Muscle of back (tissue), 13 donors: Measurements from ENCODE around the gene PPY. TPM values are rescaled to one million over a fixed set of nuclear protein-coding genes. Genes with fewer than 3 reads are reported as not detected.
"Not testable (repeated sequence)": the region's sequence is repeated elsewhere in the genome, so short reads cannot be mapped to it uniquely, and the experiment has no call there.

Experiments
- DNase-seq, 3 donors: peaks; one replicate each; pipeline versions ENCODE4 v3.0.0 to v3.0.0-alpha.2; 2013
- long read RNA-seq, 9 donors: transcript quantifications; one replicate each; lab custom pipeline, GENCODE V29; 2026
- polyA plus RNA-seq, 10 donors: library from polyadenylated mRNA; unstranded; fragments of 120-200 nt; gene quantifications; one replicate each; pipeline ENCODE4 v1.2.1, GENCODE V29; 2013; ENCODE audit not compliant: insufficient read length in 10 of 10

The PPY gene, protein sequence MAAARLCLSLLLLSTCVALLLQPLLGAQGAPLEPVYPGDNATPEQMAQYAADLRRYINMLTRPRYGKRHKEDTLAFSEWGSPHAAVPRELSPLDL
- polyA plus RNA-seq = not detected
- long read RNA-seq, donor 1 = 0 reads
- long read RNA-seq, donor 2 = 0 reads
- long read RNA-seq, donor 3 = 0 reads
- long read RNA-seq, donor 4 = 0 reads
- long read RNA-seq, donor 5 = 0 reads
- long read RNA-seq, donor 6 = 0 reads
- long read RNA-seq, donor 7, partial matches to known transcripts = 0 of 1 reads
- long read RNA-seq, donor 7, other reads (novel, unspliced or antisense) = 0 of 1 reads
- long read RNA-seq, donor 8 = 0 reads
- long read RNA-seq, donor 9 = 0 reads

- no peak for DNase-seq
Measured at GRCh38 chr17:43942051-43942685, at the start of gene PPY. TSS of gene PPY (minus strand) at chr17:43942476. CDS start at chr17:43941654, 822 bp downstream.

DNA sequence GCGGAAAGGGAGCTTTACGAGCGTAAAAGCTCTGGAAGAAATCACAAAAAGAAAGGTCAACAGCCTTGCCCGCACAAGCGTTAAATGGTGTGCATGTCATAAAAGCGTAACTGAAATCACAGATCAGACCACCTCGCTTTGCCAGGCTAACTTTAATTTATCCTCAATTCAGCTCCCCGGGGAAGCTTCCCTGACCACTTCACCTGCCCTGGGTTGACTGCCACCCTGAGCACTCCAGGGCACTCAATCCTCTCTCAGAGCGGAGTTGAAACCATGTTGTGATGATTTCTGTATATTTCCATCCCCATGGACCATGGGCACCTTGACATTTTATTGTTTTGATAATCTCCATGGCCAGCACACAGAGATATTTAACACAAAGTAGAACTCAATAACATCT lies 46.0 kb upstream of the PPY start:
- DNase-seq = no peak

DNA sequence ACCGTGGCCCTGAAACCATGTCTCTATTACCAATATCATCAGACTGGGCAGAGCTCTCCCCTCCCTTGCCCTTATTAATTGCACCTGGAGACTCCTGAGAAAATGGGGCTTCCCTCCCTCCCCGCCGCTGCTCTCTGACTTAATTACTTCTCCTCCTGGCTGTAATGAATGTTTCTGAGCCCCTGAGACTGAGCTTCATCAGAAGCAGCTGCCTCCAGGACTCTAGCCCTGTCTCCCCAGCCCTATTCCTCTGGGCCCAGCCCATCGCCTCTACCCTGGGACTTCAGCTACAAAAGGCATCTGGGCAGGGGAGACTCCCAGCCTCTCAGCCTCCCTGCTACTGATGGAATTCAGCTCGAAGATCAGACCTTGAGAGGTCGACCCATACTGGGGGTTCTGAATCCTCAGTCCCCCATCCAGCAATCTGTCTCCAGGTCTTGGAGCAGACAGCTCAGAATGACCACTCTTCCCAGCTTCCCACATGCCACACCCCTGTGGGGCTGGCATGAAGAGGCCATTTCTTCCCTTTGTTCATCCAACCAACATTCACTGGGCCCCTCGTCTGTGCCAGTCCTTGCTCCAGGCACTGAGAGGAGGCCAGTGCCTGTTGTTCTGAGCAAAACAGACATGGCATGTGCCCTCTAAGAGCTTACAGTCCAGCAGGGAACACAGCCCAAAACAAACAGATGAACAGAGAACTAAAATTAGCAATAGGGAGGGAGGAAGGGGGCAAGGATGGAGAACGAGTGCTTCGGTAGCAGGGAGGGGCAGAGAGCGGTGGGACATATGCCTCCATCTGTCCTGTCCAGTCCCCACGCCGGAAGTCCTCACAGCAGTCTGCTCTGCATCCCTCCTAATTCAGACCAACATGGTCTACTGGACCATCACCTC lies 45.1 kb upstream of the PPY start:
- DNase-seq = no peak

DNA sequence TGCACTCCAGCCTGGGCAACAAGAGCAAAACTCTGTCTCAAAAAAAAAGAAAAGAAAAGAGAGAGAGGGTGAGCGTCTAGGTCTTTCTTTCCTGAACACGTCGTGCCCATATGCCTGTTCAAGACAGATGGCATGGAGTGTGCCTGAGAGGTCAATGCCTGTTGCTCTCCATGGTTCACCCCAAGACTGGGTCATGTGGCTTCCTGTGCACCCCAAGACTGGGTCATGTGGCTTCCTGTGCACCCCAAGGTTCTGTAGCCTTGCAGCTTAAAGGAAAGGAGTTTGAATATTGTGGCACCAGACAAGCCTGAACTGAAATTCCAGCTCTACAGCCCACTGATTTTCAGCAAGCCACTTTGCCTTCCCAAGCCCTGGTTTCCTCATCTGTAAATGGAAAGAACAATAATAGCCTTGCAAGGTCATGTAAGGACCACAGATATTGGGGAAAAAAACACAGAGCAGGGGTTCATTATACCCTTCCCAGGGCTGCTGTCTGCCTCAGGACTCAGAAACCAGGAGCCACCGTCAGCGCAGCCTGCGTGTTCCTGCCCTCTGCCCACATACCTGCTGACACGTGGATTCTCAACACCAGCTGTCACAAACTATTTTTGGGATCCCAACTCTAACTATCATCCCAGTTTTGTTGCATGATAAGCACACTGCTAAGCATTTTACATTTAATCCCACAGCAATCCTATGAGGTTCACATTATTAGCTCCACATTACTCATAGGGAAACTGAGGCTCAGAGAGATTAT lies 44.1 kb upstream of the PPY start:
- DNase-seq = no peak

DNA sequence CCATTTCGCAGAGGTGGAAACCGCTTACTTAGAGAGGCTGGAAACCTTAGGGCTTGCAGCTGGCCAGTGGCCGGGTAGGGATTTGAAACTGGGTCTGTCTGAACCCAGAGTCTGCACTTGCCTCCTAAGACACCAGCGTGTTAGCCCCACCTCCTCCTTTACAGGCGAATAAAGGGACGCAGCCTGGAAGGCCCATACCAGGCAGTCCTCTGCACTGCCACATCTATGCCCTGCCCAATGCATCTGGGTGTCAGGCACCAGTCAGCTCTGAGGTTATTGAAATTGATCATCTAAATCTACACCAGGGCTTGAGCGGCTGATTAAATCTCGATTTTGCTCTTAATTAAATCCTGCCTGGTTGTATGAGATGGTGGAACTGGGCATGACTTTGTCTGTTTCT lies 42.2 kb upstream of the PPY start:
- no peak for DNase-seq

DNA sequence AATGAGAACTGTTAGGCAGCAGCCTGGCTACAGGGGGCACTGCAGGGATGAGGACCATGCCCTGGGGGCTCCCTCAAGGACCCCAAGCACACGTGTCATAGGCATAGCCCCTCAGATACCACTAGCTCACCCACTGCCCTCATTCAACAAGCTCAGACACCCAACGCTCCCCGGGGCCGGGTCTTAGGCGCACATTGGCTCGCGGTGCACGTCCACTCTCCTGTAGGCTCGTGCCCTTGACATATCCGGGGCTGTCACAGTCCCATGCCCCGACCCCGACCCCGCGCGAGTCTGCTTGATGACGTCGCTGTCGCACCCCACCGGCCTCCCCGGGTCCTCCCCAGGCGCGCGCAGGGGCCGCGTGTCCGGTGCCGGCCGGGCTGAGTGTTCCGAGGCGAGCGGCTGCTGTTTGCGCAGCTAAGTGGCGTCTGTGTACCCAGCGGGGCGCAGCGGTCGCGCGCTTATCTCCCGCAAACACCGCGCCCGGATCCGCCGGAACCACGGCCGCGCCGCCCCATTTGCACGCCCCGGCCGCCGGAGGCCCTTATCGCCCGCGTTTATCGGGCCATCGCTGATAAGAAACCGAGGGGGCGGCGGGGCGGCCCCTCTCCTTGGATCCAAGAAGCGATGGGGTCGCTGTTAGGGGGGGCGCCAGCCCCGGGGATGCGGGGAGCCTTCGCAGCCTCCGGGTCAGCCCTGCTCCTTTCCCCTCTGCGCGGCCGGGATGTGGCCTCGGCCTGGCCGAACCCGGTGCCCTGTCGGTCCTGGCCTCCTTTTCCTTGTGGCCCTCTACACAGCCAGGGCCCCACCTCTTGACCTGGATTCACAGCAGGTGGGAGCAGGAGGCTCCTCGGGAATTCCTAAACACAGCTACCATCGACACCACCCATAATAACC lies 41.5 kb upstream of the PPY start:
- DNase-seq = peak in 1 of 3 donors; percentile 53

- DNase-seq = no peak
Measured at GRCh38 chr17:43983196-43983514, 40.9 kb upstream of the PPY start.

DNA sequence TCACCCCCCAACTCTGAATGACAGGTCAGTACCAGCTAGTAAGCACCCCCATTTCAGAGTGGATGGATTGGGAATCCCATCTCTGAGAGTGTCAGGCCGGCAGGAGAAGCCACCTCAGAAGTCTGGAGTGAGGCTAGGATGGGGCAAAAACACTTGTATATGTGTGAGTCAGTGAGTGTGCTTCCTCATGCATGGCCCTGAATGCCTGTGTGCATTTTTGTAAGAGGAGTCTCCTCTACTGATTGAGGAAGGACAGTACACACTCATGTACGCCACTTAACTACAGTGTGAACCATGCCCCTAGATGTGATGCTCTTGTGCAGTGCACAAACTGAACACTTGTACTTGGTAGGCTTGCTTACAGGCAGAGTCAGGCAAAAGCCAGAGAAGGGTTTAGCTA lies 39.9 kb upstream of the PPY start:
- DNase-seq = no peak

- no peak for DNase-seq
Measured at GRCh38 chr17:43979671-43980070, 37.4 kb upstream of the PPY start.

DNA sequence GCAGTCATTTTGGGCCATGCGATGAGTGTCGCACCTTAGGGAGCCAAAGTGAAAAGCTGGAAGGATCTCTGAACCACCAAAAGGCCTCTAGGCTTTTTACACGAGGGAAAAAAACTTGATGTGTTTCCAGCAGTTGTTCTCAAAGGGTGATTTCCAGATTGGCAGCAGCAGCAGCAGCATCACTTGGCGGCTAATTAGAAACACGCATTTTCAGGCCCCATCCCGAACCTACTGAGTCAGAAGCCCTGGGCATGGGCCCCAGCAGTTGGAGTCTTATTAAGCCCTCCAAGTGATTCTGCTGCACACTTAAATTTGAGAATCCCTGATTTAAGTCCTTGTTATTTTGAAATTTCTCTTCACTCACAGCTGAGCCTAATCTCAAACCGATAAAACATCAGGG lies 36.7 kb upstream of the PPY start:
- DNase-seq = no peak

DNA sequence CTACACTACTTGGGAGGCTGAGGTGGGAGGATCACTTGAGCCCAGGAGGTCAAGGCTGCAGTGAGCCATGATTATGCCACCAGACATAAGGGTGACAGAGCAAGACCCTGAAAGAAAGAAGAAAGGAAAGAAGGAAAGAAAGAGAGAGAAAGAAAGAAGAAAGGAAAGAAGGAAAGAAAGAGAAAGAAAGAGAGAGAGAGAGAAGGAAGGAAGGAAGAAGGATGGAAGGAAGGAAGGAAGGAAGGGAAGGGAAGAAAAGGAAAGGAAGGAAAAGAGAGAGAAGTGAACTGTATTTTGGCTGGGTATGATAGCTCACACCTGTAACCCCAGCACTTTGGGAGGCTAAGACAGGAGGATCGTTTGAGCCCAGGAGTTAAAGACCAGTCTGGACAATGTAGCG lies 35.8 kb upstream of the PPY start:
- DNase-seq = no peak

GRCh38 chr17:43976963-43977837 lies 34.9 kb upstream of the PPY start:
- no peak for DNase-seq

- DNase-seq = no peak
Measured at GRCh38 chr17:43975898-43976297, 33.6 kb upstream of the PPY start.

- DNase-seq = no peak
Measured at GRCh38 chr17:43974382-43975266, 32.3 kb upstream of the PPY start.

- not testable (repeated sequence) for DNase-seq
Measured at GRCh38 chr17:43972444-43973212, 30.4 kb upstream of the PPY start.

DNA sequence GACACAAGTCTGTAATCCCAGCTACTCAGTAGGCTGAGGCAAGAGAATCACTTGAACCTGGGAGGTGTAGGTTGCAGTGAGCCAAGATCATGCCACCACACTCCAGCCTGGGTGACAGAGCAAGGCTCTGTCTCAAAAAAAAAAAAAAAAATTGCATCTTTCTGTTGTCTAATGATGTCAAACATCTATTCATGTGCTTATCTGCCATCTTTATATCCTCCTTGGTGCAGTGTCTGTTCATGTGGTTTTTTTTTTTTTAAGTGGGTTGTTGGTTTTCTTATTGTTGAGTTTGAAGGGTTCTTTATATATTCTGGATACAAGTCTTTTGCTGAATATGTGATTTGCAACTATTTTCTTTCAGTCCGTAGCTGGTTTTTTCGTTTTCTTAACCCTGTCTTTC lies 29.2 kb upstream of the PPY start:
- DNase-seq = not testable (repeated sequence)

DNA sequence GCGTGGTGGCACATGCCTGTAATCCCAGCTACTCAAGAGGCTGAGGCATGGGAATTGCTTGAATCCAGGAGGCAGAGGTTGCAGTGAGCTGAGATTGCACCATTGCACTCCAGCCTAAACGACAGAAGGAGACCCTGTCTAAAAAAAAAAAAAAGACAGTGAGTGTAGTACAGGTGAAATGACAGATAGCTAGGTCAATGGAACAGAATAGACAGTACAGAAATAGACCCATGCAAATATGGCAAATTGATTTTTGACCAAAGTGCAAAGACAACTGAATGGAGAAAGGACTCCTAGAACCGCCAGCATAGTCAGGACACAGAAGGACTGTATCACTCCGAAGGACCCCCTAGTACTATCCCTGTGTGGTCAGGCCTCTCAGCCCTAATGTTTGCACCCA lies 28.1 kb upstream of the PPY start:
- no peak for DNase-seq
